ENCODE measurements around the gene SDF4.

- TF ChIP-seq, protein P1, sequence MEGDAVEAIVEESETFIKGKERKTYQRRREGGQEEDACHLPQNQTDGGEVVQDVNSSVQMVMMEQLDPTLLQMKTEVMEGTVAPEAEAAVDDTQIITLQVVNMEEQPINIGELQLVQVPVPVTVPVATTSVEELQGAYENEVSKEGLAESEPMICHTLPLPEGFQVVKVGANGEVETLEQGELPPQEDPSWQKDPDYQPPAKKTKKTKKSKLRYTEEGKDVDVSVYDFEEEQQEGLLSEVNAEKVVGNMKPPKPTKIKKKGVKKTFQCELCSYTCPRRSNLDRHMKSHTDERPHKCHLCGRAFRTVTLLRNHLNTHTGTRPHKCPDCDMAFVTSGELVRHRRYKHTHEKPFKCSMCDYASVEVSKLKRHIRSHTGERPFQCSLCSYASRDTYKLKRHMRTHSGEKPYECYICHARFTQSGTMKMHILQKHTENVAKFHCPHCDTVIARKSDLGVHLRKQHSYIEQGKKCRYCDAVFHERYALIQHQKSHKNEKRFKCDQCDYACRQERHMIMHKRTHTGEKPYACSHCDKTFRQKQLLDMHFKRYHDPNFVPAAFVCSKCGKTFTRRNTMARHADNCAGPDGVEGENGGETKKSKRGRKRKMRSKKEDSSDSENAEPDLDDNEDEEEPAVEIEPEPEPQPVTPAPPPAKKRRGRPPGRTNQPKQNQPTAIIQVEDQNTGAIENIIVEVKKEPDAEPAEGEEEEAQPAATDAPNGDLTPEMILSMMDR (conservative IDR thresholded peaks at IDR 0.05): no peak
- TF ChIP-seq EZH2 (IDR thresholded peaks at IDR 0.05; ENCODE audit: low read depth): no peak
These were observed 11.5 kb upstream of the SDF4 start for GRCh38 chr1:1243266-1243660.
